Stomach (tissue), 9 donors: ENCODE data around the gene MYBPC2. TPM values are rescaled to one million over a fixed set of nuclear protein-coding genes. Genes with fewer than 3 reads are reported as not detected.
A peak's percentile ranks its signal among the peaks of the same experiment; 100 is the strongest.

ENCODE experiments used
- DNase-seq, 2 donors: peaks; one replicate each; pipeline versions ENCODE4 v3.0.0 to v3.0.0-alpha.2; 2013 to 2019
- H3K27ac ChIP-seq, 5 donors: fragments of 200-600 bp in 4 of 5; sonication (generic) in 4 of 5; one replicate each; pipeline ENCODE4 v1.5.1; 2013 to 2019; ENCODE audit warnings: mild to moderate bottlenecking in 1 of 5, moderate library complexity in 1 of 5
- H3K27me3 ChIP-seq, 3 donors: fragments of 200-600 bp; sonication (generic); one replicate each; pipeline ENCODE4 v1.5.1; 2017 to 2019; ENCODE audit warnings: mixed run types in 1 of 3
- H3K36me3 ChIP-seq, 4 donors: fragments of 200-600 bp; sonication (generic); 1 replicate in 3 of 4; 2 replicates in 1 of 4; pipeline ENCODE4 v1.5.1; 2016 to 2019
- H3K4me1 ChIP-seq, 4 donors: fragments of 200-600 bp; sonication (generic); one replicate each; pipeline ENCODE4 v1.5.1; 2016 to 2019
- H3K4me3 ChIP-seq, 4 donors: fragments of 200-600 bp; sonication (generic) in 3 of 4; one replicate each; pipeline ENCODE4 v1.5.1; 2016 to 2019; ENCODE audit warnings: mild to moderate bottlenecking in 1 of 4
- H3K9me3 ChIP-seq, 4 donors: fragments of 200-600 bp; sonication (generic); one replicate each; pipeline ENCODE4 v1.5.1; 2016 to 2019
- EP300 ChIP-seq: sonication (generic); formaldehyde crosslinking; IDR thresholded peaks from one replicate; pipeline ENCODE4 v1.6.1; 2017; ENCODE audit warnings: antibody characterized with exemption
- POLR2A ChIP-seq, 4 donors: fragments of 450-650 bp; IDR thresholded peaks; one replicate each; pipeline ENCODE4 v1.6.1; 2016; ENCODE audit warnings: antibody characterized with exemption in 4 of 4, control low read depth in 2 of 4, mild to moderate bottlenecking in 1 of 4, moderate library complexity in 1 of 4
- POLR2AphosphoS5 ChIP-seq, 3 donors: sonication (generic); formaldehyde crosslinking; IDR thresholded peaks; one replicate each; pipeline ENCODE4 v1.6.1; 2016; ENCODE audit warnings: antibody characterized with exemption in 3 of 3
- WGBS, 5 donors: extraction: QIAGEN DNeasy Blood & Tissue Kit in 3 of 5; methylation state at CpG; one replicate each; pipeline versions ENCODE4 v1.1.5 to v1.1.7; 2013 to 2018; 5-methylcytosine and 5-hydroxymethylcytosine counted together
- intact Hi-C: fragments of 100-400 bp; cut with DNase I; formaldehyde crosslinking; loops from one replicate; pipeline ENCODE4 v1.15.1; 2023; ENCODE audit warnings: low total_unique reads
- polyA plus RNA-seq, 3 donors: library from polyadenylated mRNA; stranded (reverse); fragments of 200-250 nt; gene quantifications; one replicate each; pipeline ENCODE4 v1.2.3, GENCODE V29; 2013
- total RNA-seq, 5 donors: library from RNA; depleted of rRNA; stranded (reverse); fragments of >200 nt; gene quantifications; one replicate each; pipeline versions ENCODE4 v1.1.0 to v1.2.3, GENCODE V29; 2014 to 2016
- TF ChIP-seq, protein P1 (sequence below), 7 experiments: fragments of 450-650 bp in 4 of 7; fragments of 200-600 bp in 3 of 7; sonication (generic) in 3 of 7; IDR thresholded peaks; one replicate each; pipeline ENCODE4 v1.5.1; 2016 to 2019; ENCODE audit warnings: antibody characterized with exemption in 7 of 7, control low read depth in 2 of 7, mild to moderate bottlenecking in 1 of 7
- donor health status: healthy with polysubstance abuse.
- donor health status: Bipolar disorder and iron deficiency.
- donor health status: healthy.

The MYBPC2 gene
- total and polyA plus RNA-seq, 8 donors = 0.10 to 0.31 TPM; not detected in 6

DNA sequence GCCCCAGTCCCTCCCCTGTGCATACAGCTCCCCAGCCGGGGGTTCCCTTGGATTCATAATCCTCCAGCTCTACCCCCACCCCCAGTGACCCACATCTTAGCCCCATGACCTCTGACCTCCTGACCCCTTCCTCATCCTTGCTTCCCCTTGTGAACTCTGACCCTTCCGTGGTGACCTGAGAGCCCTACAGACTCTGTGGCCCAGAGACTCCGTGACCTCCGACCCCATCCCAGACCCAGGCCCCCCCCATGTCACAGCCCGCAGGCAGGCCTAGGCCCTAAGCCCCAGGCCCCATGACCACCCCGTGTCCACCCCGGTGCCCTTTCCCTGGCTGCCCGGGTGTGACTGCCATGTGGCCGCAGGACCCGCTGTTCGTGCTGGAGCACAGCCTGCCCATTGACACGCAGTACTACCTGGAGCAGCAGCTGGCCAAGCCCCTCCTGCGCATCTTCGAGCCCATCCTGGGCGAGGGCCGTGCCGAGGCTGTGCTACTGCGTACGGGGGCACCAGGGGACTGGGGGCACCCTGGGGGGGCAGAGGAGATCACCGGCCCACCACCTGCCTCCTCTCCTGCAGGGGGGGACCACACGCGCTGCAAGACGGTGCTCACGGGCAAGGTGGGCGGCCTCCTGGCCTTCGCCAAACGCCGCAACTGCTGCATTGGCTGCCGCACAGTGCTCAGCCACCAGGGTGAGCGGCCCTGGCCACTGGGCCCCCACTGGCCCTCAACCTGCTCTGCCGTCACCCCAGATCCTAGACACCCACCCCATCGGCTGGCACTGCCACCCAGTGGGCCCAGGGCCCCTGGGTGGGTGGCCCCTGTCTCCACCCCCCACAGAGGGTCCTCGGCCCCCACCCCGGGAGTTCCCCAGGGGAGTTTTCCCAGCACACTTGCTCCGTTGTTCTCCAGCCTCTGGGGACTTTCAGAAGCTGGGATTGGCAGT lies 16.4 kb upstream of the MYBPC2 start:
- peaks cover 0 to 52% (median 30%) of the 10 kb centered on the region in 3 donors for H3K27me3 ChIP-seq
- no peak for DNase-seq
- intact Hi-C loops = no loop called here
- peaks cover 0 to 37% (median 26%) of the 10 kb centered on the region in 4 donors for H3K4me1 ChIP-seq
- no peaks in the 10 kb centered on the region for H3K9me3 ChIP-seq
- no peak overlapping the region for H3K4me3 ChIP-seq
- peaks cover 0 to 6% (median 0%) of the 10 kb centered on the region in 4 donors for H3K36me3 ChIP-seq
- WGBS, 5 donors = 74 to 87% (median 84%) methylated on average over 12 to 35 of the region's 35 CpGs
- no peak for TF ChIP-seq EP300
- no peak for TF ChIP-seq POLR2AphosphoS5 (IDR thresholded peaks at IDR 0.05)
- TF ChIP-seq POLR2A (IDR thresholded peaks at IDR 0.05) = no peak
- TF ChIP-seq, protein P1, sequence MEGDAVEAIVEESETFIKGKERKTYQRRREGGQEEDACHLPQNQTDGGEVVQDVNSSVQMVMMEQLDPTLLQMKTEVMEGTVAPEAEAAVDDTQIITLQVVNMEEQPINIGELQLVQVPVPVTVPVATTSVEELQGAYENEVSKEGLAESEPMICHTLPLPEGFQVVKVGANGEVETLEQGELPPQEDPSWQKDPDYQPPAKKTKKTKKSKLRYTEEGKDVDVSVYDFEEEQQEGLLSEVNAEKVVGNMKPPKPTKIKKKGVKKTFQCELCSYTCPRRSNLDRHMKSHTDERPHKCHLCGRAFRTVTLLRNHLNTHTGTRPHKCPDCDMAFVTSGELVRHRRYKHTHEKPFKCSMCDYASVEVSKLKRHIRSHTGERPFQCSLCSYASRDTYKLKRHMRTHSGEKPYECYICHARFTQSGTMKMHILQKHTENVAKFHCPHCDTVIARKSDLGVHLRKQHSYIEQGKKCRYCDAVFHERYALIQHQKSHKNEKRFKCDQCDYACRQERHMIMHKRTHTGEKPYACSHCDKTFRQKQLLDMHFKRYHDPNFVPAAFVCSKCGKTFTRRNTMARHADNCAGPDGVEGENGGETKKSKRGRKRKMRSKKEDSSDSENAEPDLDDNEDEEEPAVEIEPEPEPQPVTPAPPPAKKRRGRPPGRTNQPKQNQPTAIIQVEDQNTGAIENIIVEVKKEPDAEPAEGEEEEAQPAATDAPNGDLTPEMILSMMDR (IDR thresholded peaks at IDR 0.05) = no peak
- H3K27ac ChIP-seq = no peak overlapping the region

DNA sequence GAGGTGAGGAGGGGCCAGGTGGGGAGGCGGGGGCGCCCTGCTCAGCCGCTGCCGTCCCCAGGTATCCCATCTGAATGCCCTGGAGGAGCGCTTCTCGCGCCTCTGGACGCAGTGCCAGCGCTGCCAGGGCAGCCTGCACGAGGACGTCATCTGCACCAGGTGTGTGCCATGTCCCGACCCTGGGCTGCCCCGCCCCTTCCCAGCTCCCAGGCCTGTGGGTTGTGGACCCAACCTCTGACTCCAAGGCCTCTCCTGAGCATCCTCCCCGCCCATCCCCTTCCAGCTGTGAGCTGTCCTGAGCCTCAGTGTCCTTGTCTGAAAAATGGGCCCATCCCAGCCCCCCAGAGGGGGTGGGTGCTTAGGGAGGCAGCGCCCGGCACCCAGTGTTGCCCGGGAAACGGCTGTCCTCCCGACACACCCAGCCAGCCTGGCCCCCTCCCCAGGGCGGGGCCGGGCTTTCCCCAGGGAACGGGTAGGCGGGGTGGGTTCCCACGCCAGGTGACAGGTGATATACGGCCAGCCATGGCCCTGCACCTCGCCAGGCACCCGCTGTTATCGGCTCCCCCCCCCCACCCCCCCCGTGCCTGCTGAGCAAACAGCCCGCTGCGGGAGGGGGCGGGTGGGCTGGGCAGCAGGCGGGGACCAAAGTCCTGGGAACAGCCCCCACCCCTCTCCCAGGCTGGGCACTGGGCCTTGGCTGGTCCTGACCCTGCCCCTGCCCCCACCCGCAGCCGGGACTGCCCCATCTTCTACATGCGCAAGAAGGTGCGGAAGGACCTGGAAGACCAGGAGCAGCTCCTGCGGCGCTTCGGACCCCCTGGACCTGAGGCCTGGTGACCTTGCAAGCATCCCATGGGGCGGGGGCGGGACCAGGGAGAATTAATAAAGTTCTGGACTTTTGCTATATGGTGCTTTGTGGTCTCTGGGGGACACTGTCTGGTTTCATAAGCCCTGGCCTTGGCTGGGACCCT lies 15.3 kb upstream of the MYBPC2 start:
- H3K27ac ChIP-seq = no peak overlapping the region

DNA sequence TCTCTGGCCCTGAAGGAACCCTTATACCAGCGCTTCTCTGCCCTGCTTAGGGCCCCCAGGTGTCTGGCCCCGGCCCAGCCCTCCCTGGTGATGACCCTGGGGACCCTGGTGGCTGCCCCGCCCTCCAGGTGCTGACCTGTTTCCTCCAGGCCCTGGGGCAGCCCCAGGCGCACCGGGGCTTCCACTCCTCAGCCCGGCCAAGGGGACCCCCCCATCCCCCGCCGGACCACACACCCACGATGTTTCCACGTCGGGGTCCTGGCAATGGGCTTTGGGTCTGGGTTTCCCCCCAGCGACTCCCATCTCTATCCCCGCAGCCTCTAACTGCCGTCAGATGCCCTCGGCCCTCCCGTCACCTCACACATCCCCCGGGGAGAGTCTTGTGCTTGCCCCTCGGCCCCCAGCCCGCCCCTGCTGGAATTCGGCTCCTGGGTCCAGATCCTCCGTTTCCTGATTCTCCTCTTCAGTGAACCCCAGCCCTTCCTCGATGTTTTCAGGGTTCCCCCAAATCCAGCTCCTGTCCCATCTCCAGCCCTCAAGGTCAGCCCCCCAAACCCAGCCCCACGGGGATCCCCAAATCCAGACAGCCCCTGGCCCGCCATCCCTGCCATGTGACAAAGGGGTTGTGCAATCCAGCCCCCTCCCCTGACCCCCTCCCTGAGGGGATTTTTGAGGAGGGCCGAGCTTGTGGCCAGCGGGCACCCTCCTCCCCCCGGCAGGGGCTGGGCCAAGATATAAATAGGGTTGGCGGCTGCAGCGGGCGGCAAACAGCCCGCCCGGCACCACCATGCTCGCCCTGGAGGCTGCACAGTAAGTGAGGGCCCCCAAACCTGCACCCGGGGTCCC lies 14.3 kb upstream of the MYBPC2 start, which contains the start of gene SPIB:
Gene SPIB (plus strand): TSS at position 763 of the 846 bp plus-strand sequence. CDS start 25 bp downstream, at position 788.
- no peak within 1 kb of the TSS for H3K27ac ChIP-seq
- H3K36me3 ChIP-seq = no peaks in the 10 kb centered on the region
- DNase-seq = peak in 1 of 2 donors; percentile 51
- peak within 1 kb of the TSS in 1 of 4 donors; percentile 13 for H3K4me3 ChIP-seq
- intact Hi-C loops = no loop called here
- WGBS, 5 donors = 16 to 29% (median 19%) methylated on average over 27 to 34 of the region's 34 CpGs
- no peaks in the 10 kb centered on the region for H3K9me3 ChIP-seq
- H3K4me1 ChIP-seq = peaks cover 0 to 37% (median 26%) of the 10 kb centered on the region in 4 donors
- peaks cover 0 to 73% (median 30%) of the 10 kb centered on the region in 3 donors for H3K27me3 ChIP-seq
- no peak for TF ChIP-seq POLR2A (IDR thresholded peaks at IDR 0.05)
- no peak for TF ChIP-seq EP300
- TF ChIP-seq POLR2AphosphoS5 (IDR thresholded peaks at IDR 0.05) = no peak

More for the DNA sequence above, 15.3 kb upstream of the MYBPC2 start:
- Histone ChIP-seq H3K4me3 (peak overlapping the region in 1 of 4 donors; percentile 13), H3K4me1 (peaks cover 0 to 37% (median 26%) of the 10 kb centered on the region in 4 donors), H3K9me3 (no peaks in the 10 kb centered on the region), H3K27me3 (peaks cover 0 to 63% (median 30%) of the 10 kb centered on the region in 3 donors), H3K36me3 (peaks cover 0 to 6% (median 0%) of the 10 kb centered on the region in 4 donors)
- TF ChIP-seq EP300 (no peak), POLR2AphosphoS5 (IDR thresholded peaks at IDR 0.05) (no peak), POLR2A (IDR thresholded peaks at IDR 0.05) (no peak)
- TF ChIP-seq, protein P1 (IDR thresholded peaks at IDR 0.05) = no peak
- intact Hi-C loops = no loop called here
- WGBS, 5 donors = 24 to 56% (median 44%) methylated on average over 11 to 40 of the region's 42 CpGs
- DNase-seq = peak; percentile 56 to 58

DNA sequence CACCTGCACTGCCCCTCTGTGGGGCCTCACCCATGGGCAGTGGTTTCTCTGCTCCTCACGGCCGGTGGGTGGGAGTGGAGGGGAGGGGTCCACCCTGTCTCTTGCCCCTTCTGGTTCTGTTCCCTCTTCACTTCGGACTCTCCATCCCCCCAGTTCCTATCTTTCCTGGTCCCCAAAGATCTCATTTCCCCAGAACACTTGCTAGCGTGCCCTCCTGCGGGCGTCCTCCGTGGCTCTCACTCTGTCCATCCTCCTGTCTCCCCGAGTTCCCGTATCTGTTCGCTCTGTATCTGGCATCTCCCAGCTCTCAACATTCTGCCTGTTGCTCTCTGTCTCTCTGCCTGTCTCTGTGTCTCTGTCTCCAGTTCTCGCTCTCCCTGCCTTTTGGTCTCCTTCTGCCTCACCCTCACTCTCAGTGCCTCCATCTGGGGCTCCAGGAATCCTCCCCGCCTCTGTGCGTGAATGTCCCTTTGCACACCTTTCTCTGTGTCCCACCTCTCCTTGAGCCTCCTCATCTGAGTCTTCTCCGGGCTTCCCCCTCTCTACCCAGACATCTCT lies 13.6 kb upstream of the MYBPC2 start:
- TF ChIP-seq POLR2AphosphoS5 (IDR thresholded peaks at IDR 0.05) (no peak), EP300 (no peak), POLR2A (IDR thresholded peaks at IDR 0.05) (no peak)
- TF ChIP-seq, protein P1 (IDR thresholded peaks at IDR 0.05) = no peak
- peaks cover 0 to 37% (median 26%) of the 10 kb centered on the region in 4 donors for H3K4me1 ChIP-seq
- intact Hi-C loops = no loop called here
- H3K27me3 ChIP-seq = peaks cover 0 to 78% (median 30%) of the 10 kb centered on the region in 3 donors
- H3K4me3 ChIP-seq = peak overlapping the region in 1 of 4 donors; percentile 6
- WGBS, 5 donors = 9 to 14% (median 13%) methylated on average over 13 to 14 of the region's 14 CpGs
- H3K36me3 ChIP-seq = no peaks in the 10 kb centered on the region
- no peaks in the 10 kb centered on the region for H3K9me3 ChIP-seq
- no peak overlapping the region for H3K27ac ChIP-seq
- DNase-seq = no peak
